IMR-90 (cell line): Measurements from ENCODE around the gene PIEZO2. TPM values are rescaled to one million over a fixed set of nuclear protein-coding genes. Genes with fewer than 3 reads are reported as not detected.

Source experiments
- ATAC-seq: fragments of 200-7000 bp; cut with Tn5 transposase; 2 replicates; pipeline ENCODE4 v1.9.1; 2020; ENCODE audit warnings: low read depth, mild to moderate bottlenecking, moderate library complexity
- BruUV-seq: library from RNA; stranded (reverse); fragments of 400-500 nt; replicated peaks from 2 replicates; lab custom pipeline; 2021; lab: Mats Ljungman, UMichigan
- CTCF ChIA-PET: fragments of 300-600 bp; formaldehyde crosslinking; extraction: SDS; loops from one replicate; lab custom pipeline; 2021; ENCODE audit warnings: antibody characterized with exemption; lab: Yijun Ruan, JAX
- POLR2A ChIA-PET: fragments of 300-600 bp; sonication (Branson Sonifier 250); formaldehyde crosslinking; loops from one replicate; lab custom pipeline; 2022; ENCODE audit warnings: antibody characterized with exemption; ENCODE audit not compliant: unreplicated experiment; lab: Charles Lee
- DNase-seq: peaks from one replicate; pipeline ENCODE4 v3.0.0; 2013
- H2AFZ ChIP-seq: replicated peaks from 2 replicates; pipeline ENCODE3; 2013; ENCODE audit warnings: low read length, mild to moderate bottlenecking; ENCODE audit not compliant: poor library complexity
- H2AK5ac ChIP-seq: 2 replicates; pipeline ENCODE4 v1.6.1; 2013; ENCODE audit warnings: low read depth, low read length, inconsistent platforms
- H2AK9ac ChIP-seq: replicated peaks from 2 replicates; pipeline ENCODE3; 2013; ENCODE audit warnings: mild to moderate bottlenecking, low read depth, low read length, moderate library complexity; ENCODE audit not compliant: poor library complexity
- H2BK120ac ChIP-seq: 2 replicates; pipeline ENCODE4 v1.6.1; 2013; ENCODE audit warnings: low read depth, low read length, inconsistent platforms
- H2BK15ac ChIP-seq: 3 replicates; pipeline ENCODE4 v1.6.1; 2013; ENCODE audit warnings: low read depth, low read length, inconsistent platforms
- H2BK20ac ChIP-seq: 2 replicates; pipeline ENCODE4 v1.6.1; 2013; ENCODE audit warnings: low read depth, mild to moderate bottlenecking, inconsistent platforms, low read length, moderate library complexity
- H2BK5ac ChIP-seq: 2 replicates; pipeline ENCODE4 v1.6.1; 2013; ENCODE audit warnings: mild to moderate bottlenecking, low read depth, low read length, inconsistent platforms; ENCODE audit not compliant: poor library complexity, severe bottlenecking
- H3K14ac ChIP-seq: replicated peaks from 2 replicates; pipeline ENCODE4 v1.6.1; 2013; ENCODE audit warnings: low read depth, low read length, inconsistent platforms
- H3K18ac ChIP-seq: 2 replicates; pipeline ENCODE4 v1.6.1; 2013; ENCODE audit warnings: low read depth, low read length, control low read depth
- H3K23ac ChIP-seq: 2 replicates; pipeline ENCODE4 v1.6.1; 2013; ENCODE audit warnings: low read depth, low read length, inconsistent platforms
- H3K27ac ChIP-seq: 2 replicates; pipeline ENCODE4 v1.5.1; 2013; ENCODE audit warnings: mild to moderate bottlenecking, control low read depth, low read length; ENCODE audit not compliant: insufficient read depth
- H3K27me3 ChIP-seq: 2 replicates; pipeline ENCODE4 v1.6.1; 2013; ENCODE audit warnings: low read length; ENCODE audit not compliant: control insufficient read depth, insufficient read depth
- H3K36me3 ChIP-seq: 2 replicates; pipeline ENCODE4 v1.6.1; 2013; ENCODE audit warnings: low read length, mixed read lengths; ENCODE audit not compliant: control insufficient read depth, insufficient read depth
- H3K4ac ChIP-seq: 2 replicates; pipeline ENCODE4 v1.6.1; 2013; ENCODE audit warnings: low read depth, low read length, inconsistent platforms
- H3K4me1 ChIP-seq: 2 replicates; pipeline ENCODE4 v1.6.1; 2013; ENCODE audit warnings: low read length, mixed read lengths; ENCODE audit not compliant: control insufficient read depth, insufficient read depth
- H3K4me2 ChIP-seq: 2 replicates; pipeline ENCODE4 v1.6.1; 2013; ENCODE audit warnings: low read depth, mild to moderate bottlenecking, control low read depth, low read length, moderate library complexity
- H3K4me3 ChIP-seq: 2 replicates; pipeline ENCODE4 v1.5.1; 2013; ENCODE audit warnings: low read depth, mild to moderate bottlenecking, control low read depth, low read length, moderate library complexity; ENCODE audit not compliant: insufficient read depth
- H3K56ac ChIP-seq: 2 replicates; pipeline ENCODE4 v1.6.1; 2013; ENCODE audit warnings: low read length, inconsistent platforms; ENCODE audit not compliant: insufficient read depth; ENCODE audit errors: extremely low read depth
- H3K79me1 ChIP-seq, 2 experiments: 2 replicates each; pipeline ENCODE4 v1.6.1; 2013; ENCODE audit warnings: low read length in 2 of 2, inconsistent platforms in 1 of 2, low read depth in 1 of 2
- H3K9ac ChIP-seq: 2 replicates; pipeline ENCODE4 v1.6.1; 2013; ENCODE audit warnings: low read depth, low read length, control low read depth
- H3K9me1 ChIP-seq: 2 replicates; pipeline ENCODE4 v1.6.1; 2013; ENCODE audit warnings: low read length, inconsistent platforms; ENCODE audit not compliant: insufficient read depth
- H3K9me3 ChIP-seq: 2 replicates; pipeline ENCODE4 v1.6.1; 2013; ENCODE audit warnings: low read length; ENCODE audit not compliant: control insufficient read depth, insufficient read depth
- H4K20me1 ChIP-seq: 2 replicates; pipeline ENCODE4 v1.6.1; 2013; ENCODE audit warnings: low read length, inconsistent platforms; ENCODE audit not compliant: insufficient read depth
- H4K5ac ChIP-seq: 2 replicates; pipeline ENCODE4 v1.6.1; 2013; ENCODE audit warnings: mild to moderate bottlenecking, low read depth, low read length, control low read depth
- H4K8ac ChIP-seq, 2 experiments: 2 replicates each; pipeline ENCODE4 v1.6.1; 2013; ENCODE audit warnings: low read depth in 2 of 2, low read length in 2 of 2, control low read depth in 1 of 2, inconsistent platforms in 1 of 2
- H4K91ac ChIP-seq: 2 replicates; pipeline ENCODE4 v1.6.1; 2013; ENCODE audit warnings: low read depth, low read length, inconsistent platforms; ENCODE audit not compliant: insufficient read depth
- MAFK ChIP-seq: IDR thresholded peaks from 2 replicates; pipeline ENCODE4 v1.6.1; 2012; ENCODE audit warnings: low read depth, low read length, improper control_type of control experiment
- MAZ ChIP-seq: IDR thresholded peaks from 2 replicates; pipeline ENCODE4 v1.6.1; 2012; ENCODE audit warnings: low read depth, mild to moderate bottlenecking, low read length, improper control_type of control experiment, moderate library complexity, borderline replicate concordance
- POLR2A ChIP-seq: IDR thresholded peaks from 2 replicates; pipeline ENCODE4 v1.6.1; 2012; ENCODE audit warnings: mild to moderate bottlenecking, low read depth, low read length
- RAD21 ChIP-seq: IDR thresholded peaks from 2 replicates; pipeline ENCODE4 v1.6.1; 2012; ENCODE audit warnings: low read length, improper control_type of control experiment
- RFX5 ChIP-seq: IDR thresholded peaks from 2 replicates; pipeline ENCODE4 v1.8.0; 2012; ENCODE audit warnings: low read depth, mild to moderate bottlenecking, low read length, moderate library complexity
- WGBS, 2 experiments: methylation state at CpG; one replicate each; pipeline versions ENCODE4 v1.1.5 to v1.1.7; 2013; ENCODE audit warnings: missing lambda C conversion rate in 2 of 2; ENCODE audit not compliant: insufficient read length in 1 of 2; ENCODE audit errors: extremely low coverage in 2 of 2; 5-methylcytosine and 5-hydroxymethylcytosine counted together
- dilution Hi-C: fragments of 300-500 bp; cut with HindIII; formaldehyde crosslinking; loops from one replicate; pipeline ENCODE4 v1.14.3; 2018; ENCODE audit warnings: low sequenced_read_pairs; ENCODE audit not compliant: unreplicated experiment
- in situ Hi-C: fragments of 300-500 bp; cut with MboI; formaldehyde crosslinking; loops from 3 replicates; pipeline ENCODE4 v1.14.3; 2019; ENCODE audit warnings: low sequenced_read_pairs, inconsistent platforms, mixed read lengths
- intact Hi-C: fragments of 100-400 bp; cut with micrococcal nuclease; formaldehyde crosslinking; loops from 2 replicates; pipeline ENCODE4 v1.10.0; 2022
- polyA plus RNA-seq, 3 experiments: library from polyadenylated mRNA; depleted of rRNA; stranded (reverse); fragments of >200 nt; gene quantifications; 2 replicates each; pipeline ENCODE4 v1.2.3, GENCODE V29; 2012; ENCODE audit warnings: low replicate concordance in 1 of 3
- total RNA-seq: library from RNA; depleted of rRNA; stranded (reverse); fragments of >200 nt; gene quantifications from 2 replicates; pipeline ENCODE4 v1.2.3, GENCODE V29; 2012
- TF ChIP-seq, protein P1 (sequence below): conservative IDR thresholded peaks from 2 replicates; pipeline ENCODE4 v1.5.1; 2012; ENCODE audit warnings: mild to moderate bottlenecking, low read depth, low read length, improper control_type of control experiment

Gene PIEZO2
- total and polyA plus RNA-seq, 2 of the 4 experiments (the other 2 are of a cell fraction), result 2.4 to 4.1 TPM

DNA sequence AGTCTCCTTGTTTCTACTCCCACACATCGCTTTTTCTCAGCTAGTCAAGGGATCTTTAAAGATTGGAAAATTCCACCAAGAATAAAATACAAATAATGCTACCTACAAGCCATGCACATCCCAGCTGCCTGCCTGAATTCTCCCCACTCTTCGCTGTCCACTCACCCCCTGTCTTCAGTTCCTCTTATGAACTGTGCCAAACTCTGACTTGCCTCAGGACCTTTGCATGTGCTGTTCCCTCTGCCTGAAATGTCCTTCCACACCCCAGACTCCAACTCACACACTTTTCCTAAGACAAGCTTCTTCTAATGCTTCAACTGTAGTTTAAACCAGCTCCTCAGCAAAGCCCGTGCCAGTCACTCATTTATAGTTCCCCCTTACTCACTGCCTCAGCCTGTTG lies 363.6 kb downstream of the PIEZO2 start:
- 0 out of 2 replicates have a peak, but pooled peaks cover 3% of the 10 kb centered on the region for H3K9me1 ChIP-seq
- H3K4me2 ChIP-seq, result no peak overlapping the region
- no peak overlapping the region for H3K56ac ChIP-seq
- intact Hi-C loops, result loop anchor here (5.0 to 10.0 kb wide), 4 partner anchors 67 to 769 kb away; no protein-coding TSS in a partner anchor
- no peak overlapping the region for H4K91ac ChIP-seq
- ChIA-PET POLR2A (no interaction called here), CTCF (interaction anchor here (0.6 to 2.6 kb wide), 2 partner anchors 9 to 65 kb away, joined by 3 to 12 read pairs; no protein-coding TSS in a partner anchor)
- H3K4ac ChIP-seq, result no peak overlapping the region
- 90% methylated on average over 2 of the region's 3 CpGs; no CpG with 5 or more reads in 1 of the 2 experiments for WGBS, 2 experiments
- H3K23ac ChIP-seq, result no peak overlapping the region
- no peak overlapping the region for H4K8ac ChIP-seq
- H2BK5ac ChIP-seq, result no peak overlapping the region
- H2AK9ac ChIP-seq, result no peak overlapping the region
- H3K18ac ChIP-seq, result no peak overlapping the region
- H3K79me1 ChIP-seq, result no peaks in the 10 kb centered on the region
- H2BK20ac ChIP-seq, result no peak overlapping the region
- peaks cover 4% of the 10 kb centered on the region; the same call in 1 of the 2 replicates for H3K36me3 ChIP-seq
- H4K5ac ChIP-seq, result no peak overlapping the region
- no peak for DNase-seq
- H2AK5ac ChIP-seq, result no peak overlapping the region
- no TSS peak for BruUV-seq
- no peaks in the 10 kb centered on the region for H3K9me3 ChIP-seq
- no peak overlapping the region for H3K4me3 ChIP-seq
- dilution Hi-C loops, result no loop called here
- no peak overlapping the region for H3K27ac ChIP-seq
- H2BK120ac ChIP-seq, result no peak overlapping the region
- TF ChIP-seq MAFK, result no peak
- TF ChIP-seq, protein P1, sequence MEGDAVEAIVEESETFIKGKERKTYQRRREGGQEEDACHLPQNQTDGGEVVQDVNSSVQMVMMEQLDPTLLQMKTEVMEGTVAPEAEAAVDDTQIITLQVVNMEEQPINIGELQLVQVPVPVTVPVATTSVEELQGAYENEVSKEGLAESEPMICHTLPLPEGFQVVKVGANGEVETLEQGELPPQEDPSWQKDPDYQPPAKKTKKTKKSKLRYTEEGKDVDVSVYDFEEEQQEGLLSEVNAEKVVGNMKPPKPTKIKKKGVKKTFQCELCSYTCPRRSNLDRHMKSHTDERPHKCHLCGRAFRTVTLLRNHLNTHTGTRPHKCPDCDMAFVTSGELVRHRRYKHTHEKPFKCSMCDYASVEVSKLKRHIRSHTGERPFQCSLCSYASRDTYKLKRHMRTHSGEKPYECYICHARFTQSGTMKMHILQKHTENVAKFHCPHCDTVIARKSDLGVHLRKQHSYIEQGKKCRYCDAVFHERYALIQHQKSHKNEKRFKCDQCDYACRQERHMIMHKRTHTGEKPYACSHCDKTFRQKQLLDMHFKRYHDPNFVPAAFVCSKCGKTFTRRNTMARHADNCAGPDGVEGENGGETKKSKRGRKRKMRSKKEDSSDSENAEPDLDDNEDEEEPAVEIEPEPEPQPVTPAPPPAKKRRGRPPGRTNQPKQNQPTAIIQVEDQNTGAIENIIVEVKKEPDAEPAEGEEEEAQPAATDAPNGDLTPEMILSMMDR, result no peak
- no peak for TF ChIP-seq RAD21
- no peak for TF ChIP-seq MAZ
- no peak for TF ChIP-seq RFX5
- TF ChIP-seq POLR2A, result no peak
- no peaks in the 10 kb centered on the region for H3K4me1 ChIP-seq
- H2BK15ac ChIP-seq, result no peak overlapping the region
- no peak overlapping the region for H2AFZ ChIP-seq
- no peaks in the 10 kb centered on the region for H3K27me3 ChIP-seq
- no peaks in the 10 kb centered on the region; the same call in 1 of the 2 replicates for H4K20me1 ChIP-seq
- H3K9ac ChIP-seq, result no peak overlapping the region
- in situ Hi-C loops, result no loop called here
- H3K14ac ChIP-seq, result no peak overlapping the region
- ATAC-seq, result no peak
